Fibroblast of lung (primary cell): ENCODE data around the gene PHYHD1.

Experiments
- CTCF ChIP-seq, 2 donors: IDR thresholded peaks in 1 of 2; conservative IDR thresholded peaks in 1 of 2; 1 replicate in 1 of 2; 2 replicates in 1 of 2; pipeline ENCODE4 v1.5.1; 2011 to 2012; ENCODE audit warnings: low read length in 2 of 2, control low read depth in 1 of 2, inconsistent platforms in 1 of 2, low read depth in 1 of 2, mild to moderate bottlenecking in 1 of 2
- EZH2 ChIP-seq: IDR thresholded peaks from 2 replicates; pipeline ENCODE4 v1.5.1; 2012; ENCODE audit warnings: low read length, control low read depth, mild to moderate bottlenecking; ENCODE audit errors: missing control alignments

- TF ChIP-seq CTCF (conservative IDR thresholded peaks at IDR 0.05 in 1 of 2, IDR thresholded peaks at IDR 0.05 in 1 of 2; ENCODE audit: low read depth in 1 of 2, low read length in 2 of 2) (no peak), EZH2 (no peak)
These were observed 33.7 kb upstream of the PHYHD1 start for GRCh38 chr9:128887049-128887448.
